ENCODE measurements around the gene TSPAN17. TPM values are rescaled to one million over a fixed set of nuclear protein-coding genes. Genes with fewer than 3 reads are reported as not detected.

Gene TSPAN17
- total and polyA plus RNA-seq, 9 of the 15 experiments (the other 6 are each of a cell fraction or from before 2014, with no cell fraction given) = 0.73 to 58.3 (median 34.5) TPM

- TF ChIP-seq ZNF398 (CRISPR knock-in tag; IDR thresholded peaks at IDR 0.05) = no peak
- TF ChIP-seq VEZF1 (CRISPR knock-in tag; IDR thresholded peaks at IDR 0.05) = peak; percentile 77
- TF ChIP-seq CREB1 (IDR thresholded peaks at IDR 0.05) = no peak
- no peak for TF ChIP-seq CREB1 (CRISPR knock-in tag; IDR thresholded peaks at IDR 0.05)
- no peak for TF ChIP-seq DLX4 (CRISPR knock-in tag; IDR thresholded peaks at IDR 0.05)
These were observed 4.4 kb upstream of the TSPAN17 start (continued) for GRCh38 chr5:176642675-176643490.
